Activated CD4-positive, alpha-beta T cell treated with anti-CD3 and anti-CD28 coated beads, Interleukin-2, amount 50 U/mL, for 4 hours (primary cell): ENCODE data around the gene ERBB2.
"Not testable (repeated sequence)": the region's sequence is repeated elsewhere in the genome, so short reads cannot be mapped to it uniquely, and the experiment has no call there.

Experiments
- DNase-seq, 2 experiments: peaks; one replicate each; pipeline ENCODE4 v3.0.0-alpha.2; 2020

The ERBB2 gene

GRCh38 chr17:39705786-39706348 lies 6.0 kb downstream of the ERBB2 start:
- no peak for DNase-seq

- no peak for DNase-seq
These were observed 6.5 kb downstream of the ERBB2 start for GRCh38 chr17:39706383-39706782.

- DNase-seq, result no peak
These were observed 7.1 kb downstream of the ERBB2 start for GRCh38 chr17:39706921-39707337.

GRCh38 chr17:39709319-39709997 lies 9.6 kb downstream of the ERBB2 start:
- DNase-seq, result no peak

GRCh38 chr17:39709998-39710964 lies 10.4 kb downstream of the ERBB2 start:
- no peak for DNase-seq

GRCh38 chr17:39711071-39711470 lies 11.2 kb downstream of the ERBB2 start:
- DNase-seq, result not testable (repeated sequence)

GRCh38 chr17:39711851-39712250 lies 12.0 kb downstream of the ERBB2 start:
- DNase-seq, result no peak

GRCh38 chr17:39714234-39714633 lies 14.4 kb downstream of the ERBB2 start:
- no peak for DNase-seq

- no peak for DNase-seq
These were observed 15.7 kb downstream of the ERBB2 start for GRCh38 chr17:39715375-39716072.

- no peak for DNase-seq
These were observed 16.4 kb downstream of the ERBB2 start for GRCh38 chr17:39716073-39716818.

- no peak for DNase-seq
These were observed 17.1 kb downstream of the ERBB2 start for GRCh38 chr17:39716879-39717536.

GRCh38 chr17:39717660-39718059 lies 17.8 kb downstream of the ERBB2 start:
- no peak for DNase-seq

GRCh38 chr17:39719563-39720355 lies 19.9 kb downstream of the ERBB2 start:
- no peak for DNase-seq

GRCh38 chr17:39722104-39722503 lies 22.2 kb downstream of the ERBB2 start:
- DNase-seq, result no peak

GRCh38 chr17:39722965-39723848 lies 23.3 kb downstream of the ERBB2 start:
- no peak for DNase-seq

GRCh38 chr17:39724731-39725130 lies 24.9 kb downstream of the ERBB2 start:
- no peak for DNase-seq

- DNase-seq, result not testable (repeated sequence)
These were observed 26.1 kb downstream of the ERBB2 start for GRCh38 chr17:39725923-39726322.

GRCh38 chr17:39726617-39727016 lies 26.8 kb downstream of the ERBB2 start:
- no peak for DNase-seq

GRCh38 chr17:39727556-39727955 lies 27.7 kb downstream of the ERBB2 start:
- DNase-seq, result no peak
